Measurements from ENCODE around the gene GLYAT. TPM values are rescaled to one million over a fixed set of nuclear protein-coding genes. Genes with fewer than 3 reads are reported as not detected.

Gene GLYAT
- total RNA-seq, 1 experiment from 2014 or later = not detected

- no TSS peak for BruUV-seq (replicated peaks)
- H3K36me3 ChIP-seq (ENCODE audit: control insufficient read depth, insufficient read depth, low read length) = no peaks in the 10 kb centered on the region
- H3K4me1 ChIP-seq (ENCODE audit: control insufficient read depth, insufficient read depth, low read length) = no peaks in the 10 kb centered on the region
- CTCF ChIA-PET = no interaction called here
- no peak overlapping the region for H3K4me3 ChIP-seq (ENCODE audit: low read depth in 2 of 2, low read length in 2 of 2)
- DNase-seq (ENCODE audit: low read depth, low spot score) (no peak), ATAC-seq (no peak)
- H3K9me3 ChIP-seq (ENCODE audit: control insufficient read depth, insufficient read depth, low read depth, low read length) = no peaks in the 10 kb centered on the region
- TF ChIP-seq POLR2AphosphoS5 (IDR thresholded peaks at IDR 0.05; ENCODE audit: low read depth, low read length) (no peak), TCF7L2 (IDR thresholded peaks at IDR 0.05; ENCODE audit: low read depth, low read length) (no peak), REST (IDR thresholded peaks at IDR 0.05; ENCODE audit: insufficient read depth in 1 of 2, low read depth in 2 of 2, low read length in 1 of 2) (no peak), CTCF (IDR thresholded peaks at IDR 0.05) (no peak)
- intact Hi-C loops (cut with micrococcal nuclease; ENCODE audit: unreplicated experiment) = no loop called here
- H3K27ac ChIP-seq (ENCODE audit: low read length) = no peak overlapping the region
- H3K27me3 ChIP-seq (ENCODE audit: control insufficient read depth, insufficient read depth, low read length) = no peaks in the 10 kb centered on the region
- POLR2A ChIA-PET = no interaction called here
- in situ Hi-C loops (cut with HindIII; ENCODE audit: low pct_unique_long_range_greater_than_20kb, low sequenced_read_pairs) = no loop called here
Measured at GRCh38 chr11:58762284-58763119, 30.8 kb upstream of the GLYAT start.

- BruUV-seq (replicated peaks) = no TSS peak
- no peaks in the 10 kb centered on the region for H3K36me3 ChIP-seq (ENCODE audit: control insufficient read depth, insufficient read depth, low read length)
- no peak overlapping the region for H3K27ac ChIP-seq (ENCODE audit: low read length)
- H3K4me3 ChIP-seq (ENCODE audit: low read depth in 2 of 2, low read length in 2 of 2) = no peak overlapping the region
- no peaks in the 10 kb centered on the region for H3K9me3 ChIP-seq (ENCODE audit: control insufficient read depth, insufficient read depth, low read depth, low read length)
- no peaks in the 10 kb centered on the region for H3K4me1 ChIP-seq (ENCODE audit: control insufficient read depth, insufficient read depth, low read length)
- CTCF ChIA-PET = no interaction called here
- in situ Hi-C loops (cut with HindIII; ENCODE audit: low pct_unique_long_range_greater_than_20kb, low sequenced_read_pairs) = no loop called here
- no peak for DNase-seq (ENCODE audit: low read depth, low spot score)
- H3K27me3 ChIP-seq (ENCODE audit: control insufficient read depth, insufficient read depth, low read length) = no peaks in the 10 kb centered on the region
- intact Hi-C loops (cut with micrococcal nuclease; ENCODE audit: unreplicated experiment) = no loop called here
- no peak for TF ChIP-seq REST (IDR thresholded peaks at IDR 0.05; ENCODE audit: insufficient read depth in 1 of 2, low read depth in 2 of 2, low read length in 1 of 2)
- no peak for TF ChIP-seq SIN3A (IDR thresholded peaks at IDR 0.05; ENCODE audit: borderline replicate concordance, insufficient read depth, low read depth, low read length)
- no peak for TF ChIP-seq TCF7L2 (IDR thresholded peaks at IDR 0.05; ENCODE audit: low read depth, low read length)
- no peak for TF ChIP-seq POLR2AphosphoS5 (IDR thresholded peaks at IDR 0.05; ENCODE audit: low read depth, low read length)
- TF ChIP-seq CTCF (IDR thresholded peaks at IDR 0.05) = no peak
- ATAC-seq = no peak
- POLR2A ChIA-PET = no interaction called here
Measured at GRCh38 chr11:58757439-58757838, 25.7 kb upstream of the GLYAT start.
